ENCODE measurements around the gene SLC6A6. TPM values are rescaled to one million over a fixed set of nuclear protein-coding genes. Genes with fewer than 3 reads are reported as not detected.

Gene SLC6A6
- total and polyA plus RNA-seq, 4 donors = 0.92 to 7.2 (median 2.9) TPM

GRCh38 chr3:14464521-14464920, 62.1 kb downstream of the SLC6A6 start:
- H3K4me3 ChIP-seq (ENCODE audit: low read depth in 1 of 3, low read length in 3 of 3) = no peak overlapping the region
- H3K27ac ChIP-seq (ENCODE audit: low read depth in 1 of 2, low read length in 2 of 2) = no peak overlapping the region
- no peak overlapping the region for H3K9ac ChIP-seq (ENCODE audit: low read depth in 1 of 2, low read length in 2 of 2)
- no peaks in the 10 kb centered on the region for H3K4me1 ChIP-seq (ENCODE audit: control insufficient read depth in 4 of 4, insufficient read depth in 4 of 4, low read length in 3 of 4)
- 96% methylated on average over 4 of the region's 4 CpGs for WGBS
- H3K27me3 ChIP-seq (ENCODE audit: control insufficient read depth in 4 of 4, insufficient read depth in 4 of 4, low read length in 3 of 4) = no peaks in the 10 kb centered on the region
- TF ChIP-seq CTCF (IDR thresholded peaks at IDR 0.05; ENCODE audit: low read depth, low read length, missing input control) (no peak), GABPA (IDR thresholded peaks at IDR 0.05 in 1 of 2, conservative IDR thresholded peaks at IDR 0.05 in 1 of 2) (no peak), HNF4G (IDR thresholded peaks at IDR 0.05) (no peak)
- H3K36me3 ChIP-seq (ENCODE audit: control insufficient read depth in 4 of 4, insufficient read depth in 3 of 4, low read depth in 1 of 4, low read length in 3 of 4) = no peaks in the 10 kb centered on the region
- DNase-seq (ENCODE audit: low spot score) = no peak
- H3K9me3 ChIP-seq (ENCODE audit: control insufficient read depth in 4 of 4, low read length in 3 of 4) = no peaks in the 10 kb centered on the region

GRCh38 chr3:14465425-14465824, 63.0 kb downstream of the SLC6A6 start:
- no peaks in the 10 kb centered on the region for H3K27me3 ChIP-seq (ENCODE audit: control insufficient read depth in 4 of 4, insufficient read depth in 4 of 4, low read length in 3 of 4)
- no peak for TF ChIP-seq YY1 (IDR thresholded peaks at IDR 0.05)
- TF ChIP-seq NR2F2 (IDR thresholded peaks at IDR 0.05) = no peak
- TF ChIP-seq REST (IDR thresholded peaks at IDR 0.05) = no peak
- TF ChIP-seq ATF3 (IDR thresholded peaks at IDR 0.05) = no peak
- TF ChIP-seq RAD21 (IDR thresholded peaks at IDR 0.05) = no peak
- no peak for TF ChIP-seq GABPA (IDR thresholded peaks at IDR 0.05 in 1 of 2, conservative IDR thresholded peaks at IDR 0.05 in 1 of 2)
- no peak for TF ChIP-seq SP1 (IDR thresholded peaks at IDR 0.05)
- no peak for TF ChIP-seq CTCF (IDR thresholded peaks at IDR 0.05; ENCODE audit: low read depth, low read length, missing input control)
- no peaks in the 10 kb centered on the region for H3K4me1 ChIP-seq (ENCODE audit: control insufficient read depth in 4 of 4, insufficient read depth in 4 of 4, low read length in 3 of 4)
- DNase-seq (ENCODE audit: low spot score) = no peak
- WGBS = 95% methylated on average over 3 of the region's 3 CpGs
- no peaks in the 10 kb centered on the region for H3K36me3 ChIP-seq (ENCODE audit: control insufficient read depth in 4 of 4, insufficient read depth in 3 of 4, low read depth in 1 of 4, low read length in 3 of 4)
- no peak overlapping the region for H3K4me3 ChIP-seq (ENCODE audit: low read depth in 1 of 3, low read length in 3 of 3)
- no peak overlapping the region for H3K9ac ChIP-seq (ENCODE audit: low read depth in 1 of 2, low read length in 2 of 2)
- H3K27ac ChIP-seq (ENCODE audit: low read depth in 1 of 2, low read length in 2 of 2) = no peak overlapping the region
- H3K9me3 ChIP-seq (ENCODE audit: control insufficient read depth in 4 of 4, low read length in 3 of 4) = no peaks in the 10 kb centered on the region

All from liver (tissue), 9 donors.